Medulla oblongata (tissue), 1 donor: Measurements from ENCODE around the gene TCAF1.
"Not testable (repeated sequence)": the region's sequence is repeated elsewhere in the genome, so short reads cannot be mapped to it uniquely, and the experiment has no call there.

Source experiments
- DNase-seq: peaks from one replicate; pipeline ENCODE4 v3.0.0-alpha.2; 2015; ENCODE audit errors: extremely low spot score

TCAF1 gene

DNA sequence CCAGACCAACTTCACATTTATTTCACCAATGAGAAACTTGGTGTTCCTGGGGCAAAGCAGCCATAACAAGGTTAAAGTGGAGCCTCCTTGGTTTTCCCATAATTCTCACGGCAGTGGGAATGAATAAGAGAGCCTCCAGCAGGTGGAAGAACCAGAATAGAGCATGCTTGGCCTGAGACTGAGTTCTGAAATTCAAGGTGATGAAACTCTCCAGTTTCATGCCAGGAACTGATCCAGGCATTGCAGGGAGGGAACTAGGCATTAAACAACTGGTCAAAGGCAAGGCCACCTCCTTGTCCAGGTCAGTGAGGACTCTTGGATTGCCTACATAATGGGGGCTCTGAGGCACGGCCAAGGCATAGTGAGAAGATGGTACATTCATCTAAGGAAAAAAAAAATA lies 44.0 kb downstream of the TCAF1 start:
- DNase-seq, result not testable (repeated sequence)

DNA sequence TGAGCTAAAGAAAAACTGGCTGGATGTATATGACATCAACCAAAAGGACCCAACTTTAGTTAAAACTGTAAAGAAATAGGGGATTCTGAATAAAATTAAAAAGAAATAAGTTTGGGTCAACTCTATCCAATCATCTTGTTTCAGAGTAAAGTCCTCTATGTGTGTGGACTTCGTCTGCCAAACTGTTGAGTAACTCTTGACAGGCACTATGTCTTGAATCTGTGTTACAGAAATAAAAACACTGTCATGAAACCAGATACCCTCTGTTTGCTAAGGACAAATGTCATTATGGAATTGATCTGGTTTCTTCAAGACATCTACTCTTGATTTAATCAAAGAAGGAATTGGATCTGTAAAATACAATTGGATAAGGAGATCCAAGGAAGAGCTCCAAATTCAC lies 46.5 kb downstream of the TCAF1 start:
- not testable (repeated sequence) for DNase-seq

DNA sequence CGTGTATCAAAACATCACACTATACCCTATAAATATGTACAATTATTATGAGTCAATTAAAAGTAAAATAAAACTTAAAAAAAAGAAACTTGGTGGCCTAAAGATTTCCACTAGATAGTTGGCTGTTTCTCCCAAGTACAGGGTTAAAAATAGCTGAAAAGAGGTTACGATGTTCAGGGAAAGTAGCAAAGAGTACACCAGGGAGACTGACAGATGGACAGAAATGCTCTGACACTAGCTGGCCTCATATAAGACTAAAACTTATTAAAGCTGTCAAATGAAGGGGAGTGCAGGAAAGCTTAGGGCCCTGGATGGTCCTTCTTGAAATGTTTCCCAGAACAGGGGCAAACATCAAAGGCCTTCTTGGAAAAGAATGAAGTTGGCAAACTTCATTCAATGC lies 51.3 kb downstream of the TCAF1 start:
- DNase-seq, result no peak

DNA sequence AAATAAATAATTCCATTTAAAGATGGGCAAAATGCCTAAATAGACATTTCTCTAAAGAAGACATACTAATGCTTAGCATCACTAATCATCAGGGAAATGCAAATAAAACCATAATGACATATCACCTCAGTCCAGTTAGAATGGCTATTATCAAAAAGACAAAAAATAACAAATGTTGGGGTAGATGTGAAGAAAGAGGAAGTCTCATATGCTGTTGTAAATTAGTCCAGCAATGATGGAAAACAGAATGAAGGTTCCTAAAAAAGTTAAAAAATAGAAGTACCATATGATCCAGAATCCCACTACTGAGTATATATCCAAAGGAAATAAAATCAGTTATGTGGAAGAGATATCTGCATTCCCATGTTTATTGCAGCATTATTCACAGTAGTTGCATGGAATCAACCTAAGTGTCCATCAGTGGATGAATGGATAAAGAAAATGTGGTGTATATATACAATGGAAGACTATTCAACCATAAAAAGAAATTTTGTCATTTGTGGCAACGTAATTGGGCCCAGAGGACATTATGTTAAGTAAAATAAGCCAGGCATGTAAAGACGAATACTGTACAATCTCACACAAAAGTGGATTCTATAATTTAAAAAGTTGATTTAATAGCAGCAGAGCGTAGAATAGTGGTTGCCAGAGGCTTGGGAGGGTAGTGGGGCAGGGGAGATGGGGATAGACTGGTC lies 52.0 kb downstream of the TCAF1 start:
- DNase-seq, result no peak

DNA sequence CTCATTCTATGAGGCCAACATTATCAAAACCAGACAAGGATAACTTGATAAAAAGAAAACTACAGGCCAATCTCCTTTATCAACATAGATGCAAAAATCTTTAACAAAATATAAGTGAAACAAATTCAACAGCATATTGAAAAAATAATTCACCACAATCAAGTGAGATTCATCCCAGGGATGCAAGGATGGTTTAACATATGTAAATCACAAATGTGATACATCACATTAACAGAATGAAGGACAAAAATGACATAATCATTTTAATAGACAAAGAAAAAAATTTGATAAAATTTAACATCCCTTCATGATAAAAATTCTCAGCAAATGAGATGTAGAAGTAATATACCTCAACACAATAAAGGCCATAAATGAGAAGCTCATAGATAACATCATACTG lies 53.8 kb downstream of the TCAF1 start:
- no peak for DNase-seq

DNA sequence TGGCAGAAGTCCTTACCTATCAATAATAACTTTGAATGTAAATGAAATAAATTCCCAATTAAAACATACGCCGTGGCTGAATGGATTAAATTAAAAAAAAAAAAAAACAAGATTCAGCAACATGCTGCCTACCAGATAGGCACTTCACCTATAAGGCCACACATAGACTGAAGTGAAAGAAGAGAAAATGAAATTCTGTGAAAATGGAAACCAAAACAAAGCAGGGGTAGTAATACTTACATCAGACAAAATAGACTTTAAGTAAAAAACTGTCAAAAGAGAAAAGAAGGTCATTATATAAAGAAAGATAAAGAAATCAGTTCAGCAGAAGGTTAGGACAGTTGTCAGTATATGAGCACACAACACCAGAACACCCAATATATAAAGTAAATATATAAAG lies 55.3 kb downstream of the TCAF1 start:
- no peak for DNase-seq

DNA sequence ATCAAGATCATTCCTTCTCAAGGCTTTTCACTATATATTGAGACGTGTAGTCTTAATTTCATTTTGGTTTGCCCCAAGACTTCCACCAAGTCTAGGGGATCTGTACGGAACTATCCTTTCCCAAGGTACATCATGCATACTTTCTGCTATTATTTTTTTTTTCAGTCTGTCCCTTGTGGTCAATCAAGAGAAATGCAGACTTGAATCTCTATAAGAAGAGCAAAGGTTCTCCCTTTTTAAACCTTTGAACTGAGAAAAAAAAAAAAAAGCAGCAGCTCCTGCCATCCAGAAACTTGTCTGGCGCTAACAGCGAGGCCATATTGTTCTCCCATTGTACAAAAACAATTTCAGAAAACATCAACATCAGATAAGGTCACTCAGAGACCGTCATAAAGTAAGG lies 60.3 kb downstream of the TCAF1 start:
- DNase-seq, result not testable (repeated sequence)

DNA sequence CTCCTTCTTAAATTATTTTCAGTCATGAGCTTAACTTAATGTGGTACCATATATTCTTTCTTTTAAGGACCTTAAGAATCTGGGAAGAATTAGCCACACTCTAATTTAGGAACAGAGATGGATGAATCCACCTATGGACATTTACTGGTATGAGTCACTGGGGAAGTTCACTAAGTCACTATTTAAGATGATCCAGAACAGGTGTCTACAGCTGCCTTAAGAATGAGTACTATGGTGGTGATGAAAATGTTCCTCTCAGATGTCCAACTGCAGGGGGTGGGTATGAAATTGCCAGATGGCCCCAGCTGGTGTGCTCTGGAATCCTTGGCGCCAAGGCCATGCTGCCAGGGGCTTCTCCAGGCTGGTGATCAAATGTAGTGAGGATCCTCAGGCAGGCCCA lies 61.9 kb downstream of the TCAF1 start:
- DNase-seq, result not testable (repeated sequence)

DNA sequence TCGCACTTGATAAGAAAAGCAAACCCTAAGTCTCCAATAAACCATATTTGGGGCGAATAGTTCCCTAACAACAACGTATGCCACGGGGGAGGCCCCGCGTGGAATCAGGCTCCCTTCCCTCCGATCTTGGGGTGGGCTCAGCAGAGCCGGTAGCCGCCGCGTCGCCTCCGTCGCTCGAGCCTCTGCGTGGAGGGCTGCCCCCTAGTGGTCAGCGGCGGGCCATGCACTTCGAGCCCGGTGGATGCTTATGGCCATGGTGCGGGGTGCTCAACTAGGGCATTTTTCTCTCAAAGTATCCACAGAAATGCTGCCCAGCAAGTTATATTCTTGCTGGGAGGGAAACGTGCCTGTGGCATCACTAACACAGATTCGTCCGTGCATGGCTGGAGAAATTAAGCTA lies 64.8 kb downstream of the TCAF1 start:
- not testable (repeated sequence) for DNase-seq

DNA sequence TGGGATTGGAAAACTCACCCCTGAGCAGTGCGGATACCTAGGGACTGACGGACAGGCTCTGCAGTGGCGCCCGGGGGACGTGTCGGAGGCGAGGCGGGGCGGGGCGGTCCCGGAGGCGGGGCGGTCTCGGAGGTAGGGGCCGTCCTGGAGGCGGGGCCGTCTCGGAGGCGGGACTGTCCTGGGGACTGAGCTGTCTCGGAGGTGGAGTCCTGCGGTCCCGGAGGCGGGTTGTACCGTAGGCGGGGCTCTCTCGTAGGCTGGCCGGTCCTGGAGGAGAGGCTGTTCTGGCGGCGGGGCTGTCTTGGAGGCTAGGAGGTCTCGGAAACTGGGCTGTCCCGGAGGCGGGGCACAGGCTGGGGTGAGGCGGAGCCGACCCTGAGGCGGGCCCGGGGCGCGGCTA lies 65.4 kb downstream of the TCAF1 start:
- DNase-seq, result not testable (repeated sequence)

DNA sequence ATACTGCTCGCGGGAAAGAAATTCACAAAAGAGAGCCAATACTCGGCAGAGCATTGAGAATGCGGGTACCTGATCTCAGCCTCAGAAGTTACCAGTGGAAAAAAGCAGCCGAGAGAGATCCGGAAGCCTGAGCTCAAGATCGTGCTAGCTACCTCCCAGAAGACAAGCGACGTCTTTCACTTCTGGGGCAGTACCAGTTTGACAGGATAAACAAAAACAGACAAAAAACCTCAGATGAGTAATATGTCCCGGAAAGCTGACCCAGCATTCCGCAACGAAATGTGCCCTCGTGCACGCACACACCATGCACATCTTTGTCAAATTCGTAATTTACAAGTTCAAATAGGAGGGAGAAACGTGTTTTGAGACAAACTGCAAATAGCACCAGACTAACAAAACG lies 65.9 kb downstream of the TCAF1 start:
- DNase-seq, result not testable (repeated sequence)

DNA sequence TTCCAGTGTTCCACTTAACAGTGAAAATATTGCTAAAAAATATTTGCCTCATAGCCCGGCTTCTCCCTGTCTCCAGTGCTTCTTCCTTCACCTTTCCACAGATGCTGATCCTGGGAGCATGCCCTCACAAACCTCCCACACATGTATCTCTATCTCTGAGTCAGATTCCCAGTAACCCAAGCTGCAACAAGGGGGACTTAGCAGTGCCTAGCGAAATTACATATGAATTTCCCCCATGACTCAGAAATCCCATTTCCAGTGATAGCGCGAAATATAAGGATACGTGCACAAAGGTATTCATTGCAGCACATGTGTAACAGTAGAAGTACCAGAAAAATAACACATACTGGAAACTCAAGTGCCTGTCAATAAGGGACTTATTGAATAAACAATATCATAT lies 75.4 kb downstream of the TCAF1 start:
- not testable (repeated sequence) for DNase-seq

DNA sequence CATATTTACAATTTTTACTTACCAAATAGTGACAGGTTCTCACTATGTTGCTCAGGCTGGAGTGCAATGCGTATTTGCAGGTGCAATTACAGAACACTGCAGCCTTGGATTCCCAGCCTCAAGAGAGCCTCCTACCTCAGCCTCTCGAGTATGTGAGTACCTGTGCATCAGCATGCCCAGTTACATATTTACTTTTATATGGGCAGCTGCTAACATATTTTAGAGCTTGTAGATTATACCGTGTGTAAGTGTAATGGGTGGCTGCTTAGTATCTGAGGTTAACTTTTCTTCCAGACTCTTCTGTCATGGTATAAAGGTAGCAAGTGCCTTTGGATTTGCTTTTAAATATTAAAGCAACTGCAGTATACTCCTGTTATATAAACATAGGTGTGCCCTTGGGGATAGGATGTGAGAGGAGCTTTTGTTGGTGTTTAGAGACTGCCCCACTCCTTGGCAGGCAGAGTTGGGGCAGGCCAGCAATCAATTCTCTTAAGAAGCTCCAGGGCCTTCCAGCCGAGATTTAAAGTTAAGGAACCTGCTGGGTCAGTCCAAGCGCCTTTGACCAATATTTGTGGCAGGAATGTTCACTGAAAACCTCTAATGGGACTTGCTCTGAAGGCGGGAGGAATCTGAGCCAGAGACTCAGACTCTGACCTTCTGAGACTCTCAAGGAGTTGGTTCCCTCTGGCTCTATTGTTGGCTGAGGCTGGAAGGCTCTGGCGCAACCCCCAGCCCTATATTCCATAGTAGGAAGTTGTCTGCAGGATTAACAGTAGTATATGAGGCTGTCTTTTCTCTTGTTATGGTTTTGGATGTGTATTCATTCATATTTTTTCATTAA lies 77.5 kb downstream of the TCAF1 start:
- DNase-seq, result not testable (repeated sequence)

DNA sequence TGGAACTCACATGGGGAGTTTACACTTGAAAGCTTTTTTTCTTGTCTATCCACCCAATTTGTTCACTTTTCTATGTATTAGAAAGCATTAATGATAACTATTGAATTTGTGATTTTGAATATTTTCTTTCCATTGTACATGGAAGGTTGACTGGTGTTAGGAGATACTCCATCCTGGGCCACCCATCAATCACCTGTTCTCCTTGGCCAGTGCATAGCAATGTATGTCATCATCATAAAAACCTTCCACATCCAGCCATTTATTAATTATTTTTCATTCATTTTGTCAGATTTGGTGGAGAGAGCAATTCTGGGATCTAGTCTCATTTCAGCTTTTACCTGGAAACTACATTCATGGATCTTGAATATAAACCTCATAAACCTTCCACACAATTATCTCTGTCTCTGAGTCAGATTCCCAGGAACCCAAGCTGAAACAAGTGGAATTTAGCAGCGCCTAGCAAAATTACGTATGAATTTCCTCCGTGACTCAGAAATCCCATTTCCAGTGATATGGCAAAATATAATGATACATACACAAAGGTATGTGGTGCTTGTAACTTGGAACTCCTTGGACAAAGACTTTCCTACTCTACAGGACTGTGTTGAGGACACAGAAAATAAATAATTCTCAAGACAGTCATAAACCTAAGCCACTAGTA lies 78.2 kb downstream of the TCAF1 start:
- DNase-seq, result not testable (repeated sequence)

DNA sequence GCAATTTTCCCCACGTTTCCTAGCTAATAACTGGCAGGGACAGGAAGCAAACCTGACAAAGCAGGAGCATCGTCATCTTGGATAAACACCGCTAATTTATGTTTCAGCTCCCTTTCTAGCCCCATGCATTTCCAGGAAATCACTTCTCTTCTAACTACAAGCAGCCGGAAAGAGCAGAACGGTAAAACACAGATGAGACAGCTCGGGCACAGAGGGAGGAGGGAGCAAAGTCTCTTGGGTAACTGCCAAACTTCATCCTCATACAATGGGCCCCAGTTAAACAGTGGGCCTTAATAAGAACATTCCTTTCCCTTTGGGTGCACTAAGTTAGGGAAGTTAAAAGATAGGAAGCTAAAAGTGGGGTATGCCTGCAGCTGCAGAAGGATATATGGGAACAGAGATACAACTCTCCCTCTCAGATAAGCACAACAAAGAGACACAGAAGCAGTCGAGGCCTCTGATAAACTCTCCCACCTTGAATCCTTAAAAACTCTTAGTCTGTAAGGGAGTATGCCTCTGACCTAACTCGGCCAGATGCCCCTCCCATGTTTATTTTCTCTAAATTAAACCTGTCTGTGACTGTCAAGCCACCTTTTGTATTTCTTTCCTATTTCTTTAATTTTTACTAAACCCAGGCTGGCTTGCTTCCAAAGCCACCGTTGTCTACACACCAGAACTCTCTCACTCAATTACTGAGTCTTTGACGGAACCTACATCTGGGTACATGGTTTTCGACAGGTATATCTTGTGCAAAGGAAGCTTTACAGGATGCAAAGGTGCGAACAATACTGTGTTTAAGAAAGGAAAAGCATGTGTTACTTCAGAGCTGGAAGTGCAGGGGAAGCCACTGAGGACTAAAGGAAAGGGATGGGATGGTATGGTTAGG lies 80.3 kb downstream of the TCAF1 start:
- not testable (repeated sequence) for DNase-seq

DNA sequence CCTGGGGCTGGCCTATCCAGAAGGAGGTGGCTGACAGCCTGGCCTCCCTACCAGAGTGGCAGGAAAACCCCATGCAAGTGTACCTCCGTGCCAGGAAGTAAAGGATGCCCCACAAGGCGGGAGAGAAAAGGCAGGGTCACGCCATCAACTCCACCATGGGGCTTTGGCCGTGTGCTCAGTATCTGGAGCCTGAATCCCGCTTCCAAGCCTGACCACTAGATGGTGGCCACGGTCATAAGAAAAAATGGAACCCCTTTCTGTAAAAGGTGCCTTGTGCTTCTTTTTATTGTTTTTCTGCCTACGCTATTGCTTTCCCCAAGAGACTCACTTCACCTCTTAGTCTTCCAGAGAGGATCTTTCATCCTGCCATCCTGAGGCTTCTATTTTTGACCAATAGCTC lies 84.1 kb downstream of the TCAF1 start:
- DNase-seq, result not testable (repeated sequence)

DNA sequence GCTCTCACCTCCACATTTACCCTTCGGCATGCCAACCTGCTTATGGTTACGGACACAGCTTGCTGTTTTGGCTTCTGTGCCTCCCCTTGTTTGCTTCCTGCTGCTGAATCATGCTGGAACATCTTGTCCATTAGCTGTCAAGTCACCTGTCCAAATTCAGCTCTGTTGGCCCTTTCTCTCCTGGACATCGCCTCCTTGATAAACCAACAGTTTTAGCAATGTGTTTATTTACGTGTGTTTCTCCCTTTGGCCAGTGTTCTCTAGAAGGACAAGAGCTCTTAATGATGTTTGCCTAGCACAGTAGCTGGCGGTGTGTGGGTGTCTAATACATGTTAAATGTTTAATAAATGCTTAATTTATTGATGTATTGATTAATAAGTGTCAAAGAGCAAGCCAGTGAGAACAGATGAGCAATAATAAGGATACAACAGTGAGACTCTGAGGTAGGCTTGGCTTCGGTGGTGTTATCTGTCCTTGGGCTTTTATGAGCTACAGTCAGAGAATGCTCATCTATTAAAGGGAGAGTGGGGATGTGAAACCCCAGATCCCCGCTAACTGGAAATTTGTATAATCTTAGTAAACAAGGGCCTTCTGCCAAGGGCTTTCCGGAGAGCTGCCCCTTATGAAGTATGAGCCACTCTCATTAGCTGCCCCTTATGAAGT lies 85.4 kb downstream of the TCAF1 start:
- DNase-seq, result not testable (repeated sequence)

DNA sequence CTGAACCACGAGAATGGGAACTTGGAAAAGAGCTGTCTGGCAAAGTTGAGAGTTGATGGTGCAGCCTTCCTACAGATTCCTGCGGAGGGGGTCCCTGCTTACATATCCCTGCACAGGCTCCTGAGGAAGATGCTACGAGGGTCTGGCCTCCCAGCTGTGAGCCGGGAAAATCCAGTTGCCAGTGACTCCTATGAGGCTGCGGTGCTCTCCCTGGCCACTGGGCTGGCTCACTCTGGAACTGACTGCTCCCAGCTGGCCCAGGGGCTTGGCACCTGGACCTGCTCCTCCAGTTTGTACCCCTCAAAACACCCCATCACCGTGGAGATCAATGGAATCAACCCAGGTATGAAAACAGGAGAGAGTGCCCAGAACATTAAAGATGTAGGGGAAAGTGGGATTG lies 91.3 kb downstream of the TCAF1 start:
- not testable (repeated sequence) for DNase-seq

DNA sequence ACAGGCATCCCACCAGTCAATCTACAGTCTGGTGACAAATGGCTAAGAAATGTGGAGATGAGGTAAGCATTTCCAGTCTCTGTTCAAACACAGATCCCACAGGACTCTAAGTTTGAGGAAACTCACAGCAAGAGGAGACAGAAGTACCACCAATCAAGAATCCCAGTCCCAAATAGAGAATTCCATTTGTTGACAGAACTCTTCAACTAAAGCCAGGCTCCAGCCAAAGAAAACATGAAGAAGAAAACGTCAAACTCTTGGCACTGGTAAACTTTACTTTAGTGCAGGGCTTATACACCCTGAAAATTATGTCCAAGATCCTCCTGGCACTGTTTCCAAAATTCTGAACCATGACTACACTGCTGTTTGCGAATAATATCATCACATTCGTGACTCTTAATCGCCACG lies 95.3 kb downstream of the TCAF1 start:
- not testable (repeated sequence) for DNase-seq
